Calu3 (cell line): ENCODE data around the gene LDLRAD4. TPM values are rescaled to one million over a fixed set of nuclear protein-coding genes. Genes with fewer than 3 reads are reported as not detected.

Experiments used
- BruUV-seq: library from RNA; stranded (reverse); fragments of 400-500 nt; replicated peaks from 2 replicates; lab custom pipeline; 2021; lab: Mats Ljungman, UMichigan
- CTCF ChIA-PET: fragments of 300-600 bp; sonication (Branson Sonifier 250); formaldehyde crosslinking; loops from one replicate; lab custom pipeline; 2022; ENCODE audit warnings: antibody characterized with exemption; lab: Charles Lee
- DNase-seq: peaks from one replicate; pipeline ENCODE4 v3.0.0; 2022
- H3K27ac Mint-ChIP-seq: one replicate; pipeline ENCODE4 v1.8.0; 2022; ENCODE audit warnings: mixed read lengths; ENCODE audit not compliant: unreplicated experiment
- H3K27me3 Mint-ChIP-seq: one replicate; pipeline ENCODE4 v1.8.0; 2022; ENCODE audit warnings: mixed read lengths; ENCODE audit not compliant: unreplicated experiment
- H3K36me3 Mint-ChIP-seq: one replicate; pipeline ENCODE4 v1.8.0; 2022; ENCODE audit warnings: mild to moderate bottlenecking, moderate library complexity, mixed read lengths; ENCODE audit not compliant: insufficient read depth, unreplicated experiment
- H3K4me1 Mint-ChIP-seq: one replicate; pipeline ENCODE4 v1.8.0; 2022; ENCODE audit warnings: mild to moderate bottlenecking, low read depth, mixed read lengths; ENCODE audit not compliant: unreplicated experiment
- H3K4me3 Mint-ChIP-seq: one replicate; pipeline ENCODE4 v1.8.0; 2022; ENCODE audit warnings: mild to moderate bottlenecking, low read depth, moderate library complexity, mixed read lengths; ENCODE audit not compliant: unreplicated experiment
- H3K9me3 Mint-ChIP-seq: one replicate; pipeline ENCODE4 v1.8.0; 2022; ENCODE audit warnings: low read depth, mixed read lengths; ENCODE audit not compliant: unreplicated experiment
- intact Hi-C: fragments of 100-400 bp; cut with micrococcal nuclease; formaldehyde crosslinking; loops from one replicate; pipeline ENCODE4 v1.10.0; 2022; ENCODE audit not compliant: unreplicated experiment
- total RNA-seq: library from RNA; stranded (reverse); gene quantifications from 2 replicates; pipeline ENCODE4 v1.2.3, GENCODE V29; 2022
- TF ChIP-seq, protein P1 (sequence below): fragments of 200-600 bp; IDR thresholded peaks from one replicate; pipeline ENCODE4 v1.8.0; 2022; ENCODE audit warnings: antibody characterized with exemption; ENCODE audit not compliant: unreplicated experiment

The LDLRAD4 gene
- total RNA-seq, 1 experiment from 2014 or later: 0.50 TPM

DNA sequence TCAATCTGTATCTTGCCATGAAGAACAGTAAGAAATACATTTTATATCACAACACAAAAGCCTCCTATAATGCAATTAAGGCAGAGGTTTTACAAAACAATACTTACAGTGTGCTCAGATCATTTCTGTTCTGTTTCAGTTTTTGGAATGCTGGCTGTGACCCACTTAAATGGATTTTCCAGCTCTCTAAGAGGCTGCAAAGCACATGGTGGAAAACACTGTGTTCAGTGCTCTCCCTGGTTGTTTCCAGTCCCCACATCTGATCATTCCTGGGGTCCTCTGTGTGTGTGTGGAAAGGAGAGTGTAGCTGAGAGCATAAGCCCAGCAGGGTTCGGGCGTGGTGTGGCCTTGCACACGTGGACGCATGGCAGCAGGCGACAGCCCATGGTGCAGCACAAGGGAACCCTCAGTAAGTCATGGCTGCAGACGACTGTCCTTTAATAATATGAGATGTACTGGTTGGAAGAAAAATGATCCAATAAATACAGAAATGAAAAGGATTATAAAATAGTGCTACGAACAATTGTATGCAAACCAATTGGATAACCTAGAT lies 412.2 kb downstream of the LDLRAD4 start:
- H3K9me3 Mint-ChIP-seq: peaks cover 2% of the 10 kb centered on the region
- CTCF ChIA-PET: no interaction called here
- DNase-seq: no peak
- TF ChIP-seq, protein P1, sequence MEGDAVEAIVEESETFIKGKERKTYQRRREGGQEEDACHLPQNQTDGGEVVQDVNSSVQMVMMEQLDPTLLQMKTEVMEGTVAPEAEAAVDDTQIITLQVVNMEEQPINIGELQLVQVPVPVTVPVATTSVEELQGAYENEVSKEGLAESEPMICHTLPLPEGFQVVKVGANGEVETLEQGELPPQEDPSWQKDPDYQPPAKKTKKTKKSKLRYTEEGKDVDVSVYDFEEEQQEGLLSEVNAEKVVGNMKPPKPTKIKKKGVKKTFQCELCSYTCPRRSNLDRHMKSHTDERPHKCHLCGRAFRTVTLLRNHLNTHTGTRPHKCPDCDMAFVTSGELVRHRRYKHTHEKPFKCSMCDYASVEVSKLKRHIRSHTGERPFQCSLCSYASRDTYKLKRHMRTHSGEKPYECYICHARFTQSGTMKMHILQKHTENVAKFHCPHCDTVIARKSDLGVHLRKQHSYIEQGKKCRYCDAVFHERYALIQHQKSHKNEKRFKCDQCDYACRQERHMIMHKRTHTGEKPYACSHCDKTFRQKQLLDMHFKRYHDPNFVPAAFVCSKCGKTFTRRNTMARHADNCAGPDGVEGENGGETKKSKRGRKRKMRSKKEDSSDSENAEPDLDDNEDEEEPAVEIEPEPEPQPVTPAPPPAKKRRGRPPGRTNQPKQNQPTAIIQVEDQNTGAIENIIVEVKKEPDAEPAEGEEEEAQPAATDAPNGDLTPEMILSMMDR: no peak
- H3K4me1 Mint-ChIP-seq: no peaks in the 10 kb centered on the region
- H3K4me3 Mint-ChIP-seq: no peak overlapping the region
- no peak overlapping the region for H3K27ac Mint-ChIP-seq
- H3K27me3 Mint-ChIP-seq: peaks cover 19% of the 10 kb centered on the region
- intact Hi-C loops: loop anchor here (1.0 to 10.0 kb wide), 3 partner anchors 72 to 636 kb away; partner anchors contain the start of genes CEP192 and LDLRAD4
- BruUV-seq: no TSS peak
- no peaks in the 10 kb centered on the region for H3K36me3 Mint-ChIP-seq

DNA sequence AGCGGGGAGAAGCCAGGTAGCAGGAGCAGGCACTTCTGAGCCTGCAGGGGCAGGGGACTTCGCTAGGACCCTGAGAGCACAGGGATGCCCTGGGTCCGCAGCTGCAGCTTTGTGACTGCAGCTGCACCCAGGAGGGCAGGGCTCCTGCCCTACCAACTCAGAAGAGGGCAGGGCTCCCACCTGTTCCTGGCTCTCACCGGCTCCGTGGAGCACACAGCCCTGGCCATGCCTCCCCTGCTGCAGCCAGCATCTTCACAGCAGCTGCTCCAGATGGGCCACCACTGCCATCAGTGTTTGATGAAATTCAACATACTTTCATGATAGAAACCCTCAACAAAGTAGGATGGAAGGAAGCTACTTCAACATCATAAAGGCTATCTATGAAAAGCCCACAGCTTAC lies 415.1 kb downstream of the LDLRAD4 start:
- Mint-ChIP-seq H3K4me3 (no peak overlapping the region), H3K9me3 (peaks cover 2% of the 10 kb centered on the region), H3K27ac (no peak overlapping the region), H3K4me1 (no peaks in the 10 kb centered on the region), H3K36me3 (no peaks in the 10 kb centered on the region), H3K27me3 (no peaks in the 10 kb centered on the region)
- CTCF ChIA-PET: no interaction called here
- BruUV-seq: no TSS peak
- intact Hi-C loops: loop anchor here (10.0 kb wide), 2 partner anchors 419 to 639 kb away; partner anchors contain the start of genes CEP192 and LDLRAD4
- no peak for DNase-seq
- TF ChIP-seq, protein P1: no peak

DNA sequence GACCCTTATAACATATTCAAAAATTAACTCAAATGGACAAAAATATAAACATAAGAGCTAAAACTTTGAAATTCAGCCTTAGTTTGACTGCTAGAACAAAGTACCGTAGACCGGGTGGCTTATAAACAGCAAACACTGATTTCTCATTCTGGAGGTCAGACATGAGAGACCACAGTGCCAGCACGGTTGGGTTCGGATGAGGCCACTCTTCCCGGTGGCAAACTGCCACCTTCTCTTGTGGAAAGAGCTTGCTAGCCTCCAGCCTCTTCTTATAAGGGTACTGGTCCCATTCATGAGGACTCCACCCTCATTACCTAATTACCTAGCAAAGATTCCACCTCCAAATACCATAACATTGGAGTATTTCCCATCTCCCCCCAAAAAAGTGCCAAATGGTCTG lies 416.5 kb downstream of the LDLRAD4 start:
- no peaks in the 10 kb centered on the region for H3K27me3 Mint-ChIP-seq
- intact Hi-C loops: loop anchor here (10.0 kb wide), 2 partner anchors 420 to 640 kb away; partner anchors contain the start of genes CEP192 and LDLRAD4
- TF ChIP-seq, protein P1: no peak
- BruUV-seq: no TSS peak
- H3K4me3 Mint-ChIP-seq: no peak overlapping the region
- no peaks in the 10 kb centered on the region for H3K36me3 Mint-ChIP-seq
- no peak for DNase-seq
- H3K4me1 Mint-ChIP-seq: no peaks in the 10 kb centered on the region
- no peak overlapping the region for H3K27ac Mint-ChIP-seq
- peaks cover 2% of the 10 kb centered on the region for H3K9me3 Mint-ChIP-seq
- CTCF ChIA-PET: no interaction called here

DNA sequence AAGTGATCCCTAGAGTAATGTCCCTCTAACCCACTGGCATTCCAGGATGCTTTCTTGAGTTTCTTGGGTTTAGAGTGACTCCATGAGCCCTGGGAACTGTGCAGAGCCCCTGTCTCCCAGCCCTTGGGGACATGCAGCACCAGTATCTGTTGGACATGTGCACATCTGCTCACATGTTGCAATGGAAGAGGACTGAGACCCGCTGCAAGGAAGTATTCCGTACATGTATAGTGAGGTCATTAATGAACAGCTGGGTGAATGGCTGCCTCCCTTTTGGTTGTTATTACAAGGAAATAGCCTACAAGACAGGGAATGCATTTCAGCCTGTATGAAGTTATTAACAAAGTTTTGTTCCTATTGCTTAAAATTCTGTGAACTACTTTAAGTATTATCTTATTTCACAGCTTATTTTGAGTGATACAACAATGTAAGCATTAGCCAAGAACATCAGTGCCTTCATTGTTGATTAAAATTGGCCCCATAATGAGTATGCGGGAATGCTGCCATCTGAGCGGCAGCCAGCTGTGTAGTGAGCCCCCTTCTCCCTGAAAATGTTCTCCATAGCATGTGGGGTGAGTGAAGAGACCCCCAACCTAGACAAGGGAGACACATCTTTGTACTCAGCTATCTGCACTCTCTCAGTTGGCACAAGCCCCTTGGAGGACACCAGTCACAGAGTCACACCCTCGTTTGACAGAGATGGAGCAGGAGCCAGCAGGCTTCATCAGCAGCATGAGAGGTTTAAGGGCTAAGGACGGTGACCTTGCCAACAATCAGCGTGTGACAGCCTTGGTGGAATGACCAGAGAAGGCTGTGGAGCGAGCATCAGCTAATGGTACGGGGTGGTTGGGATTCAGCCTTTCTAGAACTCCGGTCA lies 420.4 kb downstream of the LDLRAD4 start:
- intact Hi-C loops: loop anchor here (10.0 kb wide), 2 partner anchors 424 to 644 kb away; partner anchors contain the start of genes CEP192 and LDLRAD4
- Mint-ChIP-seq H3K36me3 (no peaks in the 10 kb centered on the region), H3K9me3 (peaks cover 4% of the 10 kb centered on the region), H3K27ac (no peak overlapping the region), H3K4me3 (no peak overlapping the region), H3K4me1 (no peaks in the 10 kb centered on the region), H3K27me3 (no peaks in the 10 kb centered on the region)
- DNase-seq: no peak
- TF ChIP-seq, protein P1: no peak
- CTCF ChIA-PET: no interaction called here
- no TSS peak for BruUV-seq
